Renal cortical epithelial cell (primary cell): ENCODE measurements around the gene CD2. TPM values are rescaled to one million over a fixed set of nuclear protein-coding genes. Genes with fewer than 3 reads are reported as not detected.

Source experiments
- DNase-seq: peaks from one replicate; pipeline ENCODE4 v3.0.0-alpha.2; 2011; ENCODE audit warnings: low read depth
- total RNA-seq: library from RNA; depleted of rRNA; stranded (reverse); fragments of >200 nt; gene quantifications from 2 replicates; pipeline ENCODE4 v1.2.3, GENCODE V29; 2014

CD2 gene
- total RNA-seq, 1 donor from 2014 or later = not detected

DNA sequence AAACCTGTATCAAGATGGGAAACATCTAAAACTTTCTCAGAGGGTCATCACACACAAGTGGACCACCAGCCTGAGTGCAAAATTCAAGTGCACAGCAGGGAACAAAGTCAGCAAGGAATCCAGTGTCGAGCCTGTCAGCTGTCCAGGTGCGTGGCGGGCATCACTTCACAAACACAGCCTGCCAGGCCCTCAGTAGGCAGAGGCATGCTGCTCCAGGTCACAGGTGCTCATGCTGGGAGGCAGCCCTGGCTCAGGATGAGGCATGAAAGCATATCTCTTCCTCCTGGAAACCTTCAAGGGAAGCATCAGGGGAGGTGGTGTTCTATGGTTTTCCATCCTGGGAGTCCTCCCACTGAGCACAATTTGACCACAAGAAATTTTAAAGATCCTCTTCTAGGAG is 6.3 kb downstream of the CD2 start:
- no peak for DNase-seq

- DNase-seq = no peak
These were observed 6.9 kb downstream of the CD2 start for GRCh38 chr1:116760996-116761665.

DNA sequence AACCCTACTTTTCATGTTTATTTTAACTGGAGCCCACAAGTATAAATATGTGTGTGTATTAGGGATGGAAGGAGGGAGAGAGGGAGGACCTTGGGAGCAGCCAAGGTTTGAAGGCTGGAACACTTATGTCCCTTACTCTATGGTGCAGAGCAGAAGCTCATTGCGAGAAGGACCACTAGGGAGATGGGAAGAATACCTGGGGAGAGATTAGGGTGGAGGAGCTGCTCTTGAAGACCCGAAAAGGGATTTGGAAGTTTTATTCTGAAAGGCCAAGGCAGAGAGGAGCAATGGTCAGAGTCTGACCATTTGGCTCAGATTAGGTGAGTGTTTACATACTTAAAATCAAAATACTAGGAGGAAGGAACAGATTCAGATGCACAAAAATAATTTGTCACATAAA is 8.1 kb downstream of the CD2 start:
- no peak for DNase-seq

DNA sequence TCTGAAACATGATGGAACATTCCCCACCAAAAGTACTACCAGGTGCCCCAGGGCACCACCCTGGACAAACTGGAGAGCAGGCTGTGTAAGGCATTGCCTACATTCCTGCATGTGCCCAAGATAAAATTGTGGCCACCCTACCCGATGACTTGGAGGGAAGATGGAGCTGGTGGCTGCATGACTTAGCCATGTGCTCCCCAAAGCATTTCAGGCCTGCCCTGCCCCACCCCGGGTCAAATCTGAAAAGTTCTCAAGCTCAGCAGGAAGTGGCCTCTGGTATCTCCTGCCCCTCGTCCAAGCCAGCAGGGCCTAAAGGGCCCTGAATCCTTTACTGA is 8.5 kb downstream of the CD2 start:
- no peak for DNase-seq

DNA sequence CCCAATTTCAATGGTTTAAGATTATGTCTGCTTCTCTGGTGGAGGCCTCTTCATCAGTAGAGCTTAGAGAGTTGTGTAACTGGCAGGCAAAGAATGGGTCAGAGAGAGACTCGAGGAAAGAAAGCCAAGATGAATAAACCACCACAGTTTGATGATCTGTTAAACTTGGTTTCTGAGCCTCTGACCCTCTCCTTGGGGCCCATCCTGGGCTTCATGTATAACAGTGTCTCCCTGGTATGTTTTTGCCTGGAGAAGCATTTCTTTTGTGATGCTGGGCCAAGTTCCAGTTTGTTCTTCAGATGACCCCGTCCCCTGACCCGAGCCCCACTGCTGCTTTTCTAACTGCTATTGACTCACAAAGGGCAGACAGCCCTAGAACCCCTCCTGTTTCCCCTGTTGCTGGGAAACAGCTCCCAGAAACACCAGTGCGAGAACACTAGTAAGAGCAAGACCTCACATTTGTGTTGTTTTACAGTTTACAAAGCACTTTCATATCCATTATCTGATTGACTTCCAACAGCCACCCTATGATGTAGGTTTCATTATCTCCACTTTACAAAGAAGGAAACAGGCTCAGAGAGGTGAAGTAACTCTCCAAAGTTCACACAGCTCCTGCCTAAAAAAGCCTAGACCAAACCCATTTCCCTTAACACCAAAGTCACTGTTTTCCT is 9.0 kb downstream of the CD2 start:
- DNase-seq = peak; percentile 75

DNA sequence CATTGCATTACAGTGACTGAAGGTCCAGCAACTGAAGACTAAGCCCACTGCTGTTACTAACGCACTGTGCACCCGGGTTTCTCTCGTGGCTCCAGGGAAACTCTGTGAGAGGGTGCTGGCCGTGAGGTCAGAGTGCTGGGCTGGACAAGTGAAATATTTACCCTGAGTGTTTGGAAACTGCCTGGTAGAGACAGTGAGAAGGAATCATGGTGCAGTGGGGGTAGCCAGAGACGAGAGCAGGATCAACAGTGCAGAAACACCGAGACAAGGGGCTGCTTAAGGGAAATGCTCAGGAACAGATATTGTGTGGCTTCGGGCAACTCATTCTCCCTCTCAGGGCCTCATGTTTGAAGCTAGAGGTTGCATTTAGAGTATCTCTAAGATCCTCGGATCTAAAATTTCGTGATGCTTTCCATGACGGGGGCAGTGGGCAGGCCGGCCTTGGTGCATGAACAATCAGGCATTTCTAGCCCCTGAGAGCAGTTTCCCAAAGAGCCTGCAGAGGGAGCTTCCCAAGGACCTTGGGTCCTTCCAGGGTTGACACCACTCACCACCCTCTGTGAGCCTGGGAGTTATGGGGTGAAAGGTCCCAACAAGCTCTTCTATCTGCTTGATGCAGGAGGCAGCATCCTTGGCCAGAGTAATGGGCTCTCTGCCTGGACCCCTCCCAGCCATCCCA is 9.7 kb downstream of the CD2 start:
- DNase-seq = peak; percentile 54

GRCh38 chr1:116764466-116764898 is 10.3 kb downstream of the CD2 start:
- DNase-seq = no peak

- DNase-seq = no peak
These were observed 11.0 kb downstream of the CD2 start for GRCh38 chr1:116764906-116765862.

GRCh38 chr1:116765962-116766361 is 11.7 kb downstream of the CD2 start:
- peak; percentile 52 for DNase-seq

DNA sequence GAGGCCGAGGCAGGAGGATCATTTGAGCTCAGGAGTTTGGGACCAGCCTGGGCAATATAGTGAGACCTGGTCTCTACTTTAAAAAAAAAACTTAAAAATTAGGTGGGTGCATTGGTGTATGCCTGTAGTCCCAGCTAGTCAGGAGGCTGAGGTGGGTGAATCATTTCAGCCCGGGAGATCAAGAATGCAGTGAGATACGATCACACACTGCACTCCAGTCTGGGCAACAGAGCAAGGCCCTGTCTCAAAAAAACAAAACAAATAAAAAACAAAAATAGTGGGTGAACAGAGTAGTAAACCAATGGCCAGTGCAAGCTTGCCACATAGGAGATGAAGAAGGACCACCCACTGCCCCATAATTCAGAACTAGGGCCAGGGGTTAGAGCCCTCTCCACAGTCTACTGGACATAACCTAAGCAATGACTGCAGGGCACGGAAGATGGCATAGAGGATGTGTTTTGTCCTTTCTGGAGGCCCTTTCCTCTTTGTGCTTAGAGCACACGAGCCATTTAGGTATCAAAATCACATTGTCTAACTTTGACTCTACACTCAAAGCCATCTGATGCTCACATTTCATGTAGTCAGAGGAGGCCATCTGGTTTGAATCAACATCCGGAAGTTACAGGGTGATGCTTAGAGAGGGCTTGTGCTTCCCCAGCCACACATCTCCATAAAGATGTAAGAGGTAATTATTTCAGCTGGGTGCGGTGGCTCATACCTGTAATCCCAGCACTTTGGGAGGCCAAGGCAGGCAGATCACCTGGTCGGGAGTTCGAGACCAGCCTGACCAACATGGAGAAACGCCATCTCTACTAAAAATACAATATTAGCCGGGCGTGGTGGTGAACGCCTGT is 12.6 kb downstream of the CD2 start:
- no peak for DNase-seq

DNA sequence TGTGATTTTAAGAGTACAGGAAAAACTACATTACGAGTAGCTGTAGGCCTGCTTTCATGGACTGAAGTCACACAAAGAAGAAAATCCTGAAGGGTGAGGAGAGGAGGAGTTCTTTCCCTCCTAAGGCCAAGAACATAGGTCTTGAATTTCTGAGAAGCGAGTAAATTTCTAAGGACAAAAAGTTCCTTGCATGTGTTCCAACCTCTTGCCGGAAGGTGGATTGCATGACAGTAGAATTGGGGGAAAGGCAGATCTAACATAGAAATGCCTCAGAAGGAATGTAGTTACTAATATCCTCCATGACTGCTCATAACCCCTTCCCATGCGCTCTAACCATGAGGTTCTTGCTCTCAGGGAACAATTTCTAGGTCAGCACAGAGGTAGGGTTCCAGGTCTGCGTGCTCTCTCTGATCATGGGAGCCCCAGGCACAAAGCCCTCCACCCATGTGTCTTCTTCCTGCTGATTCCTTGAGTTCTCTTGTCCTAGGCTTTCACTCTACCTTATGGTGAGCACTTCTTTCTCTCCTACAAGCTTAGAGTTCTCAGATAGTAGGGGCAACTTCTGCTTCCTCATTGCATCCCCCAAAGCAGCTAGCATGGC is 13.7 kb downstream of the CD2 start:
- DNase-seq = no peak

DNA sequence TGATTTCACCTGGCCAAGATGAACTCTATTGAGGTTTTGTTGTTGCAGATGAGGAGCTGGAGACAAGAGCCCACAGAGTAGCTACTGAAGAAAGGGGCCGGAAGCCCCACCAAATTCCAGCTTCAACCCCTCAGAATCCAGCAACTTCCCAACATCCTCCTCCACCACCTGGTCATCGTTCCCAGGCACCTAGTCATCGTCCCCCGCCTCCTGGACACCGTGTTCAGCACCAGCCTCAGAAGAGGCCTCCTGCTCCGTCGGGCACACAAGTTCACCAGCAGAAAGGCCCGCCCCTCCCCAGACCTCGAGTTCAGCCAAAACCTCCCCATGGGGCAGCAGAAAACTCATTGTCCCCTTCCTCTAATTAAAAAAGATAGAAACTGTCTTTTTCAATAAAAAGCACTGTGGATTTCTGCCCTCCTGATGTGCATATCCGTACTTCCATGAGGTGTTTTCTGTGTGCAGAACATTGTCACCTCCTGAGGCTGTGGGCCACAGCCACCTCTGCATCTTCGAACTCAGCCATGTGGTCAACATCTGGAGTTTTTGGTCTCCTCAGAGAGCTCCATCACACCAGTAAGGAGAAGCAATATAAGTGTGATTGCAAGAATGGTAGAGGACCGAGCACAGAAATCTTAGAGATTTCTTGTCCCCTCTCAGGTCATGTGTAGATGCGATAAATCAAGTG is 14.3 kb downstream of the CD2 start:
- no peak for DNase-seq

GRCh38 chr1:116769104-116769452 is 14.8 kb downstream of the CD2 start:
- no peak for DNase-seq

- peak; percentile 78 for DNase-seq
These were observed 15.3 kb downstream of the CD2 start for GRCh38 chr1:116769561-116769977.

DNA sequence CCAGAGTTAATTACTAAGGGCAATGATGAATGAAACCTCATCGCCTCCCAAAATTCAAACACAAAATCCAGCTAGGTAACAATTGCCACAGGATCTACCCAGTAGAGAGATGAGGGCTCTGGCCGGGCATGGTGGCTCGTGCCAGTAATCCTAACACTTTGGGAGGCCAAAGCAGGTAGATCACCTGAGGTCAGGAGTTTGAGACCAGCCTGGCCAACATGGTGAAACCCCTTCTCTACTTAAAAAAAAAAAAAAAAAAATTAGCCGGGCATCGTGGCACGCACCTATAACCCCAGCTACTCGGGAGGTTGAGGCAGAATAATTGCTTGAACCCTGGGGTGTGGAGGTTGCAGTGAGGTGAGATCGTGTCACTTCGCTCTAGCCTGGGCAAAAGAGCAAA is 15.8 kb downstream of the CD2 start:
- DNase-seq = no peak

DNA sequence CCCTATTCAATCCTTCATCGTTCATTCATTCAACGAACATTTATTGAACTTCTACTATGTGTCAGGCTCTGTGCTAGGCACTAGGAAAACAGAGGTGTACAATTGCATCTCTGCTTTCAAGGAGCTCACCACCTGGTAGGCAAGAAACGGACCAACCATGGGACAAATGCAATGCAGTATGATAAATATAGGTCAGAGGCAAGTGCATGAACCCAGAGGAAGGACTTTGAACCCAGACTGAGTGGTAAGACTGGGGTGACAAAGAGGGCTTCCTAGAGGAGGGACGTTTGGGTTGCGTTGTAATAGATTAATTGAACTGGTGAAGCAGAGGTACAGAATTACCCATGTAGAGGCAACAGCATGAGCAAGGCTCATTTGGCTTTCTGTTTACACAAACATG is 16.4 kb downstream of the CD2 start:
- no peak for DNase-seq

- no peak for DNase-seq
These were observed 17.9 kb downstream of the CD2 start for GRCh38 chr1:116771997-116772647.

DNA sequence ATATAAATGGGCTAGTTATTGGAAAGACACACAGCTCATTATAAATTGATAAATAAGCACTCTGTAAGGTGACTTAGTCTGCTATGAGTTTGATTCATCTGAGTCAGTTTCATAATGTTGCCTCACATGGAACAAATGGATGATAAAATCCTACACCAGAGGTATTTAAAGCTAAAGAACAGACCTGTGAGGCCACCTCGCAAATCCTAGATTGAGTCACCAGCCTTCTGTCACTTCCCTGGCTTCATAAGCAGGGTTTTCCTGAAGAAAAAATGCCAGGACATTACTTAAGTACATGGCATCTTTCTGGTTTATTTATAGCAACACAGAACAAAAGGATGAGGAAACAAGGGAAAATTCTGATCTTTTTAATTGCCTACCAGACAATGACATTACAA is 18.4 kb downstream of the CD2 start:
- peak; percentile 83 for DNase-seq

- no peak for DNase-seq
These were observed 21.0 kb downstream of the CD2 start for GRCh38 chr1:116775116-116775752.
